Stomach (tissue), 9 donors: ENCODE results near the gene CYSTM1. TPM values are rescaled to one million over a fixed set of nuclear protein-coding genes. Genes with fewer than 3 reads are reported as not detected.

Experiments used
- DNase-seq, 2 donors: peaks; one replicate each; pipeline versions ENCODE4 v3.0.0 to v3.0.0-alpha.2; 2013 to 2019
- H3K27ac ChIP-seq, 5 donors: fragments of 200-600 bp in 4 of 5; sonication (generic) in 4 of 5; one replicate each; pipeline ENCODE4 v1.5.1; 2013 to 2019; ENCODE audit warnings: mild to moderate bottlenecking in 1 of 5, moderate library complexity in 1 of 5
- H3K27me3 ChIP-seq, 3 donors: fragments of 200-600 bp; sonication (generic); one replicate each; pipeline ENCODE4 v1.5.1; 2017 to 2019; ENCODE audit warnings: mixed run types in 1 of 3
- H3K36me3 ChIP-seq, 4 donors: fragments of 200-600 bp; sonication (generic); 1 replicate in 3 of 4; 2 replicates in 1 of 4; pipeline ENCODE4 v1.5.1; 2016 to 2019
- H3K4me1 ChIP-seq, 4 donors: fragments of 200-600 bp; sonication (generic); one replicate each; pipeline ENCODE4 v1.5.1; 2016 to 2019
- H3K4me3 ChIP-seq, 4 donors: fragments of 200-600 bp; sonication (generic) in 3 of 4; one replicate each; pipeline ENCODE4 v1.5.1; 2016 to 2019; ENCODE audit warnings: mild to moderate bottlenecking in 1 of 4
- H3K9me3 ChIP-seq, 4 donors: fragments of 200-600 bp; sonication (generic); one replicate each; pipeline ENCODE4 v1.5.1; 2016 to 2019
- CTCF ChIP-seq, 7 experiments: fragments of 450-650 bp in 4 of 7; fragments of 200-600 bp in 3 of 7; sonication (generic) in 3 of 7; IDR thresholded peaks; one replicate each; pipeline ENCODE4 v1.5.1; 2016 to 2019; ENCODE audit warnings: antibody characterized with exemption in 7 of 7, control low read depth in 2 of 7, mild to moderate bottlenecking in 1 of 7
- EP300 ChIP-seq: sonication (generic); formaldehyde crosslinking; IDR thresholded peaks from one replicate; pipeline ENCODE4 v1.6.1; 2017; ENCODE audit warnings: antibody characterized with exemption
- POLR2A ChIP-seq, 4 donors: fragments of 450-650 bp; IDR thresholded peaks; one replicate each; pipeline ENCODE4 v1.6.1; 2016; ENCODE audit warnings: antibody characterized with exemption in 4 of 4, control low read depth in 2 of 4, mild to moderate bottlenecking in 1 of 4, moderate library complexity in 1 of 4
- POLR2AphosphoS5 ChIP-seq, 3 donors: sonication (generic); formaldehyde crosslinking; IDR thresholded peaks; one replicate each; pipeline ENCODE4 v1.6.1; 2016; ENCODE audit warnings: antibody characterized with exemption in 3 of 3
- WGBS, 5 donors: extraction: QIAGEN DNeasy Blood & Tissue Kit in 3 of 5; methylation state at CpG; one replicate each; pipeline versions ENCODE4 v1.1.5 to v1.1.7; 2013 to 2018; 5-methylcytosine and 5-hydroxymethylcytosine counted together
- intact Hi-C: fragments of 100-400 bp; cut with DNase I; formaldehyde crosslinking; loops from one replicate; pipeline ENCODE4 v1.15.1; 2023; ENCODE audit warnings: low total_unique reads
- polyA plus RNA-seq, 3 donors: library from polyadenylated mRNA; stranded (reverse); fragments of 200-250 nt; gene quantifications; one replicate each; pipeline ENCODE4 v1.2.3, GENCODE V29; 2013
- total RNA-seq, 5 donors: library from RNA; depleted of rRNA; stranded (reverse); fragments of >200 nt; gene quantifications; one replicate each; pipeline versions ENCODE4 v1.1.0 to v1.2.3, GENCODE V29; 2014 to 2016
- donor health status: healthy with polysubstance abuse.
- donor health status: Bipolar disorder and iron deficiency.
- donor health status: healthy.

Gene CYSTM1
- total and polyA plus RNA-seq, 8 donors = 23.2 to 3,028 (median 321) TPM

DNA sequence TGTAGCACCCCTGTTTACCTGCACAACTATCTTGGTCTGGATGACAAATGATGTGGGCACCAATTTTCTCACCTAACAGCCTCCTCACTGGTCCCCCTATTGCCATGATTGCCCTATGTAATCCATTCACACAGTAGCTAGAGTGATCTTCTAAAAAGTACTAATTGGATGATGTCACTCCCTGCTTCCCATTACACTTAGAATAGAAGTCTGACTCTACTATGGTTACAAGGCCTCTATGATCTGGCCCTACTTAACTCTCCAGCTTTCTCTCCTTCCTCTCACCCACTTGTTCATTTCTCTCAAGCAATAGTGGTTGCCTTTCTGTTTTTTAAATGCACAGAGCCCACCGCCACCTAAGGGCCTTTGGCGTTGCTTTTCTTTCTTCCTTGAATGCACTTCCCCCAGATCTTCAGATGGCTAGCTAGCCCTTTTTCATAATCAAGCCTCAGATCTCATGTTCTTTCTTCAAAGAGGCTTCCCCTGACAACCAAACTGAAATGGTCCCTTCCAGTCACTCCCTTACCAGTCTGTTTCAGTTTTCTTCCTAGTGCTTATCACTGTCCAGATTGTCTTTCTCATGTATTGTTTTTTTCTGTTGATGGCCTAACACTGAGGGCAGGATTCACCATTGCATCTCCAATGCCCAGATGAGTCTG, 40.6 kb upstream of the CYSTM1 start:
- no peaks in the 10 kb centered on the region for H3K27me3 ChIP-seq
- no peak for DNase-seq
- H3K4me1 ChIP-seq = peaks cover 6 to 22% (median 16%) of the 10 kb centered on the region in 4 donors
- WGBS, 5 donors = 92 to 96% (median 93%) methylated on average over 2 of the region's 2 CpGs
- TF ChIP-seq POLR2AphosphoS5 (IDR thresholded peaks at IDR 0.05) (no peak), EP300 (no peak), POLR2A (IDR thresholded peaks at IDR 0.05) (no peak)
- no peak overlapping the region for H3K27ac ChIP-seq
- no peaks in the 10 kb centered on the region for H3K9me3 ChIP-seq
- intact Hi-C loops = no loop called here
- H3K36me3 ChIP-seq = no peaks in the 10 kb centered on the region
- H3K4me3 ChIP-seq = no peak overlapping the region

- Histone ChIP-seq H3K4me1 (peaks cover 6 to 27% (median 18%) of the 10 kb centered on the region in 4 donors), H3K36me3 (no peaks in the 10 kb centered on the region), H3K4me3 (no peak overlapping the region), H3K27ac (no peak overlapping the region), H3K27me3 (no peaks in the 10 kb centered on the region), H3K9me3 (no peaks in the 10 kb centered on the region)
- intact Hi-C loops = no loop called here
- TF ChIP-seq POLR2AphosphoS5 (IDR thresholded peaks at IDR 0.05) (no peak), POLR2A (IDR thresholded peaks at IDR 0.05) (no peak), CTCF (IDR thresholded peaks at IDR 0.05) (no peak), EP300 (no peak)
- DNase-seq = no peak
Observed at GRCh38 chr5:140135127-140135526, 39.9 kb upstream of the CYSTM1 start.

- Histone ChIP-seq H3K4me3 (no peak overlapping the region), H3K9me3 (no peaks in the 10 kb centered on the region), H3K27me3 (no peaks in the 10 kb centered on the region), H3K36me3 (no peaks in the 10 kb centered on the region), H3K27ac (no peak overlapping the region), H3K4me1 (peaks cover 19 to 30% (median 23%) of the 10 kb centered on the region in 4 donors)
- intact Hi-C loops = no loop called here
- no peak for DNase-seq
- 93 to 100% (median 97%) methylated on average over 1 of the region's 1 CpG for WGBS, 5 donors
- no peak for TF ChIP-seq POLR2AphosphoS5 (IDR thresholded peaks at IDR 0.05)
- no peak for TF ChIP-seq EP300
- no peak for TF ChIP-seq POLR2A (IDR thresholded peaks at IDR 0.05)
- TF ChIP-seq CTCF (IDR thresholded peaks at IDR 0.05) = no peak
Observed at GRCh38 chr5:140136624-140137023, 38.4 kb upstream of the CYSTM1 start.

GRCh38 chr5:140140435-140140834, 34.6 kb upstream of the CYSTM1 start:
- no peaks in the 10 kb centered on the region for H3K36me3 ChIP-seq
- intact Hi-C loops = loop anchor here (5.0 kb wide), 1 partner anchor 68 kb away; no protein-coding TSS in a partner anchor
- H3K27me3 ChIP-seq = no peaks in the 10 kb centered on the region
- H3K4me1 ChIP-seq = peaks cover 22 to 53% (median 40%) of the 10 kb centered on the region in 4 donors
- peak overlapping the region in 1 of 5 donors; percentile 3 for H3K27ac ChIP-seq
- H3K4me3 ChIP-seq = no peak overlapping the region
- DNase-seq = no peak
- no peaks in the 10 kb centered on the region for H3K9me3 ChIP-seq
- 82 to 94% (median 87%) methylated on average over 3 of the region's 3 CpGs for WGBS, 5 donors
- TF ChIP-seq CTCF (IDR thresholded peaks at IDR 0.05) (no peak), POLR2A (IDR thresholded peaks at IDR 0.05) (no peak), POLR2AphosphoS5 (IDR thresholded peaks at IDR 0.05) (no peak), EP300 (no peak)

- Histone ChIP-seq H3K9me3 (no peaks in the 10 kb centered on the region), H3K27ac (peak overlapping the region in 2 of 5 donors; percentile 1 to 3), H3K4me1 (peaks cover 30 to 61% (median 48%) of the 10 kb centered on the region in 4 donors), H3K36me3 (no peaks in the 10 kb centered on the region), H3K27me3 (peaks cover 0 to 5% (median 3%) of the 10 kb centered on the region in 3 donors), H3K4me3 (no peak overlapping the region)
- TF ChIP-seq CTCF (IDR thresholded peaks at IDR 0.05) (no peak), POLR2AphosphoS5 (IDR thresholded peaks at IDR 0.05) (no peak), EP300 (no peak), POLR2A (IDR thresholded peaks at IDR 0.05) (no peak)
- DNase-seq = no peak
- intact Hi-C loops = loop anchor here (5.0 kb wide), 1 partner anchor 69 kb away; no protein-coding TSS in a partner anchor
Observed at GRCh38 chr5:140141241-140141640, 33.7 kb upstream of the CYSTM1 start.
